CD14-positive monocyte (primary cell): ENCODE results near the gene SMIM35. TPM values are rescaled to one million over a fixed set of nuclear protein-coding genes. Genes with fewer than 3 reads are reported as not detected.

Source experiments
- DNase-seq, 3 donors: peaks; one replicate each; pipeline ENCODE4 v3.0.0-alpha.2; 2011 to 2022
- H2AFZ ChIP-seq: 2 replicates; pipeline ENCODE4 v1.6.0; 2012; ENCODE audit warnings: mild to moderate bottlenecking, low read depth, low read length, inconsistent platforms; ENCODE audit not compliant: insufficient read depth, poor library complexity, severe bottlenecking
- H3K27ac ChIP-seq, 2 donors: 1 replicate in 1 of 2; 2 replicates in 1 of 2; pipeline ENCODE4 v1.5.1; 2012 to 2013; ENCODE audit warnings: low read length in 2 of 2, control low read depth in 1 of 2, inconsistent platforms in 1 of 2, low read depth in 1 of 2, mild to moderate bottlenecking in 1 of 2
- H3K27me3 ChIP-seq, 2 donors: one replicate each; pipeline versions ENCODE4 v1.6.0 to v1.6.1; 2011 to 2013; ENCODE audit warnings: low read length in 2 of 2; ENCODE audit not compliant: control insufficient read depth in 2 of 2, insufficient read depth in 2 of 2
- H3K36me3 ChIP-seq, 2 donors: replicated peaks in 1 of 2; 1 replicate in 1 of 2; 2 replicates in 1 of 2; pipeline versions ENCODE4 v1.5.1 to v1.6.1; 2012 to 2013; ENCODE audit warnings: low read length in 2 of 2, control low read depth in 1 of 2, inconsistent platforms in 1 of 2, mild to moderate bottlenecking in 1 of 2; ENCODE audit not compliant: insufficient read depth in 2 of 2, control insufficient read depth in 1 of 2
- H3K4me1 ChIP-seq, 2 donors: 1 replicate in 1 of 2; 2 replicates in 1 of 2; pipeline versions ENCODE4 v1.5.1 to v1.6.1; 2012 to 2013; ENCODE audit warnings: low read length in 2 of 2, control low read depth in 1 of 2, inconsistent platforms in 1 of 2, mild to moderate bottlenecking in 1 of 2, moderate library complexity in 1 of 2; ENCODE audit not compliant: insufficient read depth in 2 of 2, control insufficient read depth in 1 of 2
- H3K4me2 ChIP-seq: replicated peaks from 2 replicates; pipeline ENCODE3; 2012; ENCODE audit warnings: low read length, moderate library complexity, mild to moderate bottlenecking; ENCODE audit not compliant: poor library complexity, severe bottlenecking; ENCODE audit errors: extremely low read depth
- H3K4me3 ChIP-seq, 3 experiments: fragments of 200-600 bp in 1 of 3; sonication (generic) in 1 of 3; replicated peaks in 1 of 3; 1 replicate in 2 of 3; 2 replicates in 1 of 3; pipeline ENCODE4 v1.5.1; 2011 to 2013; ENCODE audit warnings: low read length in 3 of 3, mild to moderate bottlenecking in 3 of 3, control low read depth in 2 of 3, low read depth in 2 of 3, inconsistent platforms in 1 of 3, moderate library complexity in 1 of 3
- H3K79me2 ChIP-seq: 2 replicates; pipeline ENCODE4 v1.6.0; 2012; ENCODE audit warnings: mild to moderate bottlenecking, control low read depth, inconsistent platforms, low read length, moderate library complexity; ENCODE audit not compliant: insufficient read depth
- H3K9ac ChIP-seq: 2 replicates; pipeline ENCODE4 v1.6.0; 2017; ENCODE audit warnings: low read length, mild to moderate bottlenecking; ENCODE audit not compliant: insufficient read depth, poor library complexity, severe bottlenecking
- H3K9me3 ChIP-seq, 2 donors: replicated peaks in 1 of 2; 1 replicate in 1 of 2; 2 replicates in 1 of 2; pipeline versions ENCODE4 v1.5.1 to v1.6.1; 2012 to 2013; ENCODE audit warnings: low read length in 2 of 2, control low read depth in 1 of 2; ENCODE audit not compliant: control insufficient read depth in 1 of 2, insufficient read depth in 1 of 2
- H4K20me1 ChIP-seq: 2 replicates; pipeline ENCODE4 v1.6.0; 2012; ENCODE audit warnings: mild to moderate bottlenecking, low read length, control low read depth, moderate library complexity; ENCODE audit not compliant: insufficient read depth
- H3K27ac Mint-ChIP-seq, 7 donors: one replicate each; pipeline ENCODE4 v1.8.0; 2020; ENCODE audit warnings: mild to moderate bottlenecking in 7 of 7, mixed read lengths in 7 of 7, moderate library complexity in 6 of 7, inconsistent platforms in 2 of 7
- H3K27me3 Mint-ChIP-seq, 3 donors: one replicate each; pipeline ENCODE4 v1.8.0; 2021 to 2022; ENCODE audit warnings: low read depth in 3 of 3, mild to moderate bottlenecking in 3 of 3, mixed read lengths in 3 of 3, moderate library complexity in 3 of 3, inconsistent platforms in 1 of 3
- H3K36me3 Mint-ChIP-seq, 2 donors: one replicate each; pipeline ENCODE4 v1.8.0; 2020; ENCODE audit warnings: mixed read lengths in 2 of 2, inconsistent platforms in 1 of 2, mild to moderate bottlenecking in 1 of 2
- H3K4me1 Mint-ChIP-seq: one replicate; pipeline ENCODE4 v1.8.0; 2020; ENCODE audit warnings: mild to moderate bottlenecking, mixed read lengths
- H3K4me3 Mint-ChIP-seq, 2 donors: one replicate each; pipeline ENCODE4 v1.8.0; 2020; ENCODE audit warnings: mild to moderate bottlenecking in 2 of 2, mixed read lengths in 2 of 2, moderate library complexity in 1 of 2
- H3K9me3 Mint-ChIP-seq, 7 donors: one replicate each; pipeline ENCODE4 v1.8.0; 2020 to 2022; ENCODE audit warnings: mixed read lengths in 7 of 7, mild to moderate bottlenecking in 6 of 7, moderate library complexity in 6 of 7, inconsistent platforms in 2 of 7
- WGBS: methylation state at CpG from one replicate; pipeline ENCODE4 v1.1.5; 2013; ENCODE audit warnings: missing lambda C conversion rate; ENCODE audit not compliant: insufficient coverage; 5-methylcytosine and 5-hydroxymethylcytosine counted together
- intact Hi-C, 2 donors: fragments of 100-400 bp; cut with micrococcal nuclease; formaldehyde crosslinking; loops; one replicate each; pipeline versions ENCODE4 v1.15.0 to v1.15.1; 2023
- polyA plus RNA-seq, 3 donors: library from polyadenylated mRNA; depleted of rRNA in 1 of 3; unstranded in 2 of 3; stranded (reverse) in 1 of 3; fragments of 300-500 nt in 2 of 3; fragments of >200 nt in 1 of 3; fragmentation: Illumina TruSeq in 2 of 3; gene quantifications; 1 replicate in 2 of 3; 2 replicates in 1 of 3; pipeline ENCODE4 v1.2.3, GENCODE V29; 2012 to 2021
- TF ChIP-seq, protein P1 (sequence below): fragments of 200-600 bp; IDR thresholded peaks from one replicate; pipeline ENCODE4 v1.8.0; 2022; ENCODE audit warnings: antibody characterized with exemption, mild to moderate bottlenecking

Gene SMIM35
- polyA plus RNA-seq, 3 donors, result 0.05 to 0.29 (median 0.11) TPM

DNA sequence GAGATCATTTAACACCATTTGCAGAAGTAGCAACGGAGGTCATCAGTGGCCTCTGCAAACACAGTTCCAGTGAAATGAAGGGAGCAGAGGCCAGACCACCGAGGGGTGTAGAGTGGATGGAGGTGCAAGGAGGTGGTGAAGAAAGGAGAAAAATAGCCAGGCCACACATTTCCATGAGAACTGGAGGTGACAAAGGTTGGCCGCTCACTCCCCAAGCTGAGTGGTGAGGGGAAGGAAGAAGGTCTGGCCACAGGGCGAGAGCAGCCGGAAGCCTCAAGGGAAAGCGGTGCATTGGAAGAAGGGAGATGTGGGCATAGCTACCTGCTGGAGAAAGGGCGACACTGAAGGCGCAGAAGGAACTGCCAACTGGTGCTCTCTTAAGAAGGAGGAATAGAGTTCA, 30.0 kb downstream of the SMIM35 start:
- no peaks in the 10 kb centered on the region for H3K79me2 ChIP-seq
- DNase-seq, result no peak
- no peak overlapping the region for H2AFZ ChIP-seq
- H3K9me3 ChIP-seq, result no peaks in the 10 kb centered on the region
- no peak overlapping the region for H3K27ac ChIP-seq
- no peak overlapping the region for H3K9ac ChIP-seq
- H3K4me2 ChIP-seq, result no peak overlapping the region
- H3K4me3 Mint-ChIP-seq, result peak overlapping the region; percentile 7 to 64
- peaks cover 15 to 20% of the 10 kb centered on the region in 2 donors for H3K4me1 ChIP-seq
- no peak overlapping the region for H3K4me3 ChIP-seq
- peaks cover 0 to 2% of the 10 kb centered on the region in 2 donors for H3K36me3 Mint-ChIP-seq
- H3K36me3 ChIP-seq, result no peaks in the 10 kb centered on the region
- H3K27ac Mint-ChIP-seq, result peak overlapping the region in 2 of 7 donors; percentile 37 to 43
- peaks cover 0 to 1% (median 0%) of the 10 kb centered on the region in 7 donors for H3K9me3 Mint-ChIP-seq
- H3K27me3 ChIP-seq, result no peaks in the 10 kb centered on the region
- peaks cover 45% of the 10 kb centered on the region for H3K4me1 Mint-ChIP-seq
- 13% methylated on average over 8 of the region's 8 CpGs for WGBS
- intact Hi-C loops, result loop anchor here in 1 of 2 donors (10.0 kb wide), 1 partner anchor 62 kb away; no protein-coding TSS in a partner anchor
- H3K27me3 Mint-ChIP-seq, result peaks cover 8 to 28% (median 10%) of the 10 kb centered on the region in 3 donors
- TF ChIP-seq, protein P1, sequence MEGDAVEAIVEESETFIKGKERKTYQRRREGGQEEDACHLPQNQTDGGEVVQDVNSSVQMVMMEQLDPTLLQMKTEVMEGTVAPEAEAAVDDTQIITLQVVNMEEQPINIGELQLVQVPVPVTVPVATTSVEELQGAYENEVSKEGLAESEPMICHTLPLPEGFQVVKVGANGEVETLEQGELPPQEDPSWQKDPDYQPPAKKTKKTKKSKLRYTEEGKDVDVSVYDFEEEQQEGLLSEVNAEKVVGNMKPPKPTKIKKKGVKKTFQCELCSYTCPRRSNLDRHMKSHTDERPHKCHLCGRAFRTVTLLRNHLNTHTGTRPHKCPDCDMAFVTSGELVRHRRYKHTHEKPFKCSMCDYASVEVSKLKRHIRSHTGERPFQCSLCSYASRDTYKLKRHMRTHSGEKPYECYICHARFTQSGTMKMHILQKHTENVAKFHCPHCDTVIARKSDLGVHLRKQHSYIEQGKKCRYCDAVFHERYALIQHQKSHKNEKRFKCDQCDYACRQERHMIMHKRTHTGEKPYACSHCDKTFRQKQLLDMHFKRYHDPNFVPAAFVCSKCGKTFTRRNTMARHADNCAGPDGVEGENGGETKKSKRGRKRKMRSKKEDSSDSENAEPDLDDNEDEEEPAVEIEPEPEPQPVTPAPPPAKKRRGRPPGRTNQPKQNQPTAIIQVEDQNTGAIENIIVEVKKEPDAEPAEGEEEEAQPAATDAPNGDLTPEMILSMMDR, result no peak
- no peaks in the 10 kb centered on the region for H4K20me1 ChIP-seq

DNA sequence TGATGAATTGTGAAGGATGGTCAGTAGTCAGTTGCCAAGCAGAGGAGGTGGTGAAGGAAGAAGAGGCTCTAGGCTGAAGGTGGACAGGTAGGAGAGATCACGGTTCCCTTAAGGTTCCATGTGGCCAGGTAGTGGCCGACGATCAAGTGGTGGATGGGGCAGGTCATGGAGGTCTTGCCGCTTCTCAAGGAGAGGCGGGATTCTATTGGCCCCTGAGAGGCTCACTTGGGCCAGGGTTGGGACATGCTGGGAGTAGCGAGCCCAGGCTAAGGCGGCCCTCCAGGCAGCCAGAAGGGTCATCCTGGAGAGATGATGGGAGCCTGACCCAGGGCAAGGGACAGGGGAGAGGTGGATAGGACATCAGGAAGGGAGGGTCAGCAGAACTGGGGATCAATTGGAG, 30.8 kb downstream of the SMIM35 start:
- Histone ChIP-seq H3K4me2 (no peak overlapping the region), H3K9ac (no peak overlapping the region), H3K27me3 (no peaks in the 10 kb centered on the region), H3K4me1 (peaks cover 15 to 18% of the 10 kb centered on the region in 2 donors), H4K20me1 (no peaks in the 10 kb centered on the region), H3K4me3 (no peak overlapping the region), H3K79me2 (no peaks in the 10 kb centered on the region), H3K9me3 (no peaks in the 10 kb centered on the region), H2AFZ (no peak overlapping the region), H3K36me3 (no peaks in the 10 kb centered on the region), H3K27ac (no peak overlapping the region)
- intact Hi-C loops, result loop anchor here in 1 of 2 donors (10.0 kb wide), 1 partner anchor 61 kb away; no protein-coding TSS in a partner anchor
- Mint-ChIP-seq H3K9me3 (peaks cover 0 to 1% (median 0%) of the 10 kb centered on the region in 7 donors), H3K36me3 (peaks cover 0 to 2% of the 10 kb centered on the region in 2 donors), H3K27me3 (peaks cover 6 to 28% (median 8%) of the 10 kb centered on the region in 3 donors), H3K4me3 (no peak overlapping the region), H3K27ac (no peak overlapping the region), H3K4me1 (peaks cover 41% of the 10 kb centered on the region)
- TF ChIP-seq, protein P1, result no peak
- DNase-seq, result no peak
- WGBS, result 98% methylated on average over 7 of the region's 7 CpGs
